Progenitor cell of endocrine pancreas (in vitro differentiated cells): ENCODE results near the gene B3GLCT. TPM values are rescaled to one million over a fixed set of nuclear protein-coding genes. Genes with fewer than 3 reads are reported as not detected.

Experiments used
- DNase-seq: peaks from one replicate; pipeline ENCODE4 v3.0.0; 2021; ENCODE audit warnings: low spot score; ENCODE audit not compliant: unreplicated experiment
- H3K27ac Mint-ChIP-seq: 2 replicates; pipeline ENCODE4 v1.8.0; 2021; ENCODE audit warnings: mild to moderate bottlenecking, moderate library complexity, mixed read lengths
- H3K27me3 Mint-ChIP-seq: 2 replicates; pipeline ENCODE4 v1.8.0; 2021; ENCODE audit warnings: mixed read lengths
- H3K36me3 Mint-ChIP-seq: 2 replicates; pipeline ENCODE4 v1.8.0; 2022; ENCODE audit warnings: mixed read lengths; ENCODE audit not compliant: insufficient read depth
- H3K4me1 Mint-ChIP-seq: 2 replicates; pipeline ENCODE4 v1.8.0; 2021; ENCODE audit warnings: low read depth, mixed read lengths
- H3K4me3 Mint-ChIP-seq: 2 replicates; pipeline ENCODE4 v1.8.0; 2021; ENCODE audit warnings: low read depth, mild to moderate bottlenecking, moderate library complexity, mixed read lengths
- H3K9me3 Mint-ChIP-seq: 2 replicates; pipeline ENCODE4 v1.8.0; 2021; ENCODE audit warnings: low read depth, mixed read lengths
- CTCF ChIP-seq: fragments of 200-600 bp; sonication (generic); IDR thresholded peaks from one replicate; pipeline ENCODE4 v1.5.0; 2021; ENCODE audit warnings: antibody characterized with exemption, mild to moderate bottlenecking; ENCODE audit not compliant: unreplicated experiment
- total RNA-seq: library from RNA; stranded (reverse); gene quantifications from 2 replicates; pipeline ENCODE4 v1.2.1, GENCODE V29; 2021

The B3GLCT gene
- total RNA-seq, 1 donor from 2014 or later = 6.6 TPM

- peak; percentile 33 for TF ChIP-seq CTCF
- DNase-seq = no peak
- Mint-ChIP-seq H3K4me1 (no peaks in the 10 kb centered on the region), H3K27me3 (no peaks in the 10 kb centered on the region), H3K9me3 (no peaks in the 10 kb centered on the region), H3K27ac (no peak overlapping the region), H3K4me3 (no peak overlapping the region), H3K36me3 (peaks cover 4% of the 10 kb centered on the region)
Measured at GRCh38 chr13:31234729-31235128, 35.0 kb downstream of the B3GLCT start.

- Mint-ChIP-seq H3K9me3 (no peaks in the 10 kb centered on the region), H3K27me3 (no peaks in the 10 kb centered on the region), H3K36me3 (peaks cover 4% of the 10 kb centered on the region), H3K27ac (no peak overlapping the region), H3K4me1 (no peaks in the 10 kb centered on the region), H3K4me3 (no peak overlapping the region)
- no peak for DNase-seq
- TF ChIP-seq CTCF = peak; percentile 78
Measured at GRCh38 chr13:31236211-31236786, 36.5 kb downstream of the B3GLCT start.

GRCh38 chr13:31240921-31241320 lies 41.1 kb downstream of the B3GLCT start:
- Mint-ChIP-seq H3K4me3 (no peak overlapping the region), H3K9me3 (no peaks in the 10 kb centered on the region), H3K27me3 (no peaks in the 10 kb centered on the region), H3K27ac (no peak overlapping the region), H3K36me3 (no peaks in the 10 kb centered on the region), H3K4me1 (no peaks in the 10 kb centered on the region)
- no peak for DNase-seq
- TF ChIP-seq CTCF = no peak

- no peaks in the 10 kb centered on the region for H3K4me1 Mint-ChIP-seq
- no peak overlapping the region for H3K27ac Mint-ChIP-seq
- no peak overlapping the region for H3K4me3 Mint-ChIP-seq
- TF ChIP-seq CTCF = no peak
- no peak for DNase-seq
- no peaks in the 10 kb centered on the region for H3K27me3 Mint-ChIP-seq
- H3K9me3 Mint-ChIP-seq = no peaks in the 10 kb centered on the region
- no peaks in the 10 kb centered on the region for H3K36me3 Mint-ChIP-seq
Measured at GRCh38 chr13:31242367-31242766, 42.6 kb downstream of the B3GLCT start.

GRCh38 chr13:31242916-31243315 lies 43.1 kb downstream of the B3GLCT start:
- H3K36me3 Mint-ChIP-seq = no peaks in the 10 kb centered on the region
- no peaks in the 10 kb centered on the region for H3K4me1 Mint-ChIP-seq
- no peak for DNase-seq
- H3K9me3 Mint-ChIP-seq = no peaks in the 10 kb centered on the region
- no peak for TF ChIP-seq CTCF
- H3K4me3 Mint-ChIP-seq = no peak overlapping the region
- H3K27me3 Mint-ChIP-seq = no peaks in the 10 kb centered on the region
- no peak overlapping the region for H3K27ac Mint-ChIP-seq
